HG03565 (cell line): ENCODE data around the gene MT1X.
"Not testable (repeated sequence)": the region's sequence is repeated elsewhere in the genome, so short reads cannot be mapped to it uniquely, and the experiment has no call there.

ENCODE experiments used
- ATAC-seq: cut with Tn5 transposase; IDR thresholded peaks from one replicate; pipeline ENCODE4 v1.9.1; 2021; ENCODE audit warnings: mild to moderate bottlenecking, moderate library complexity; ENCODE audit not compliant: unreplicated experiment

MT1X gene

GRCh38 chr16:56708525-56709442 lies 26.5 kb downstream of the MT1X start:
- ATAC-seq, result no peak

GRCh38 chr16:56709443-56710040 lies 27.3 kb downstream of the MT1X start:
- no peak for ATAC-seq

- no peak for ATAC-seq
Observed at GRCh38 chr16:56710181-56710737, 28.0 kb downstream of the MT1X start.

GRCh38 chr16:56711862-56712261 lies 29.6 kb downstream of the MT1X start:
- ATAC-seq, result no peak

GRCh38 chr16:56713794-56714193 lies 31.5 kb downstream of the MT1X start:
- ATAC-seq, result no peak

GRCh38 chr16:56715126-56715525 lies 32.9 kb downstream of the MT1X start:
- ATAC-seq, result no peak

GRCh38 chr16:56716761-56717160 lies 34.5 kb downstream of the MT1X start:
- ATAC-seq, result no peak

GRCh38 chr16:56717532-56717931 lies 35.3 kb downstream of the MT1X start:
- ATAC-seq, result not testable (repeated sequence)

- no peak for ATAC-seq
Observed at GRCh38 chr16:56722200-56722842, 40.1 kb downstream of the MT1X start.

GRCh38 chr16:56724191-56724590 lies 41.9 kb downstream of the MT1X start:
- no peak for ATAC-seq

GRCh38 chr16:56726283-56726682 lies 44.0 kb downstream of the MT1X start:
- no peak for ATAC-seq

GRCh38 chr16:56726926-56727325 lies 44.7 kb downstream of the MT1X start:
- no peak for ATAC-seq

GRCh38 chr16:56728027-56728426 lies 45.8 kb downstream of the MT1X start:
- no peak for ATAC-seq

- no peak for ATAC-seq
Observed at GRCh38 chr16:56728980-56729734, 46.9 kb downstream of the MT1X start.

GRCh38 chr16:56729735-56730662 lies 47.7 kb downstream of the MT1X start, which contains the start of gene NUP93:
NUP93 (plus strand) TSS chr16:56730129; CDS start chr16:56748248, 18,119 bp downstream.
- peak; percentile 77 for ATAC-seq

GRCh38 chr16:56732366-56732765 lies 50.1 kb downstream of the MT1X start:
- ATAC-seq, result peak; percentile 27

- peak; percentile 29 for ATAC-seq
Observed at GRCh38 chr16:56732832-56733231, 50.6 kb downstream of the MT1X start.
